GM21786 (cell line): ENCODE measurements around the gene EREG.
A peak's percentile ranks its signal among the peaks of the same experiment; 100 is the strongest.
"Not testable (repeated sequence)": the region's sequence is repeated elsewhere in the genome, so short reads cannot be mapped to it uniquely, and the experiment has no call there.

Experiments used
- ATAC-seq: cut with Tn5 transposase; IDR thresholded peaks from one replicate; pipeline ENCODE4 v1.9.1; 2021; ENCODE audit not compliant: unreplicated experiment

The EREG gene

GRCh38 chr4:74340421-74340820, 24.5 kb upstream of the EREG start:
- ATAC-seq: not testable (repeated sequence)

GRCh38 chr4:74344031-74344430, 20.9 kb upstream of the EREG start:
- ATAC-seq: no peak

- no peak for ATAC-seq
These were observed 11.1 kb upstream of the EREG start for GRCh38 chr4:74353858-74354257.

- no peak for ATAC-seq
These were observed 7.0 kb upstream of the EREG start for GRCh38 chr4:74357965-74358364.

- no peak for ATAC-seq
These were observed 3.3 kb upstream of the EREG start for GRCh38 chr4:74361671-74362070.

GRCh38 chr4:74362347-74362746, 2.6 kb upstream of the EREG start:
- ATAC-seq: no peak

GRCh38 chr4:74364256-74364651, 691 bp upstream of the EREG start:
- no peak for ATAC-seq

GRCh38 chr4:74365761-74366160, 816 bp downstream of the EREG start:
- ATAC-seq: no peak

- peak; percentile 68 for ATAC-seq
These were observed 1.5 kb downstream of the EREG start for GRCh38 chr4:74366367-74366911.

- no peak for ATAC-seq
These were observed 2.8 kb downstream of the EREG start for GRCh38 chr4:74367656-74368290.

GRCh38 chr4:74368596-74368995, 3.7 kb downstream of the EREG start:
- ATAC-seq: no peak

GRCh38 chr4:74369855-74370254, 4.9 kb downstream of the EREG start:
- no peak for ATAC-seq

GRCh38 chr4:74370912-74371311, 6.0 kb downstream of the EREG start:
- ATAC-seq: peak; percentile 58

GRCh38 chr4:74374128-74374527, 9.2 kb downstream of the EREG start:
- no peak for ATAC-seq

GRCh38 chr4:74374561-74375327, 9.8 kb downstream of the EREG start:
- no peak for ATAC-seq

GRCh38 chr4:74375824-74376426, 11.0 kb downstream of the EREG start:
- ATAC-seq: no peak

- no peak for ATAC-seq
These were observed 12.0 kb downstream of the EREG start for GRCh38 chr4:74376888-74377483.

GRCh38 chr4:74377714-74378113, 12.8 kb downstream of the EREG start:
- ATAC-seq: no peak

- ATAC-seq: no peak
These were observed 13.6 kb downstream of the EREG start for GRCh38 chr4:74378573-74378972.

GRCh38 chr4:74379912-74380311, 15.0 kb downstream of the EREG start:
- no peak for ATAC-seq

GRCh38 chr4:74385386-74385785, 20.4 kb downstream of the EREG start:
- no peak for ATAC-seq

- ATAC-seq: no peak
These were observed 21.2 kb downstream of the EREG start for GRCh38 chr4:74386159-74386558.
